Gastroesophageal sphincter (tissue), 4 donors: ENCODE measurements around the gene GPR17. TPM values are rescaled to one million over a fixed set of nuclear protein-coding genes. Genes with fewer than 3 reads are reported as not detected.

ENCODE experiments used
- ATAC-seq: fragments of 150-250 bp; one replicate; pipeline ENCODE4 v1.9.1; 2016; ENCODE audit warnings: mild to moderate bottlenecking, moderate library complexity
- H3K27ac ChIP-seq, 4 donors: fragments of 200-600 bp; sonication (generic) in 3 of 4; 1 replicate in 3 of 4; 2 replicates in 1 of 4; pipeline ENCODE4 v1.5.1; 2016 to 2019
- H3K27me3 ChIP-seq: fragments of 200-600 bp; sonication (generic); one replicate; pipeline ENCODE4 v1.5.1; 2019
- H3K36me3 ChIP-seq, 2 donors: fragments of 200-600 bp; sonication (generic); one replicate each; pipeline ENCODE4 v1.5.1; 2019; ENCODE audit warnings: control low read depth in 1 of 2
- H3K4me1 ChIP-seq, 3 donors: fragments of 200-600 bp; sonication (generic); 1 replicate in 2 of 3; 2 replicates in 1 of 3; pipeline ENCODE4 v1.5.1; 2016 to 2019; ENCODE audit warnings: control low read depth in 2 of 3
- H3K4me3 ChIP-seq, 2 donors: fragments of 200-600 bp; sonication (generic); one replicate each; pipeline ENCODE4 v1.5.1; 2019; ENCODE audit warnings: mild to moderate bottlenecking in 1 of 2, moderate library complexity in 1 of 2
- H3K9me3 ChIP-seq, 3 donors: fragments of 200-600 bp; sonication (generic); one replicate each; pipeline ENCODE4 v1.5.1; 2017 to 2019; ENCODE audit warnings: control low read depth in 2 of 3
- CTCF ChIP-seq, 4 experiments: fragments of 200-600 bp in 2 of 4; fragments of 450-650 bp in 2 of 4; sonication (generic) in 1 of 4; IDR thresholded peaks; one replicate each; pipeline ENCODE4 v1.5.1; 2017 to 2019; ENCODE audit warnings: antibody characterized with exemption in 4 of 4, mild to moderate bottlenecking in 2 of 4, moderate library complexity in 2 of 4
- EP300 ChIP-seq: sonication (generic); formaldehyde crosslinking; IDR thresholded peaks from one replicate; pipeline ENCODE4 v1.6.1; 2017; ENCODE audit warnings: antibody characterized with exemption, mild to moderate bottlenecking
- POLR2A ChIP-seq, 2 donors: fragments of 450-650 bp; IDR thresholded peaks; one replicate each; pipeline ENCODE4 v1.6.1; 2017; ENCODE audit warnings: antibody characterized with exemption in 2 of 2, mild to moderate bottlenecking in 2 of 2, moderate library complexity in 1 of 2
- POLR2AphosphoS5 ChIP-seq: sonication (generic); formaldehyde crosslinking; IDR thresholded peaks from one replicate; pipeline ENCODE4 v1.6.1; 2017; ENCODE audit warnings: antibody characterized with exemption
- WGBS, 2 donors: methylation state at CpG; one replicate each; pipeline ENCODE4 v1.1.5; 2018; ENCODE audit warnings: low coverage in 1 of 2; 5-methylcytosine and 5-hydroxymethylcytosine counted together
- total RNA-seq, 4 donors: library from RNA; depleted of rRNA; stranded (reverse); fragments of >200 nt; gene quantifications; one replicate each; pipeline ENCODE4 v1.1.0, GENCODE V29; 2016

The GPR17 gene
- total RNA-seq, 4 donors from 2014 or later, result 0.35 TPM; not detected in 3

- TF ChIP-seq EP300 (no peak), POLR2A (IDR thresholded peaks at IDR 0.05) (peak in 1 of 2 donors; percentile 17)
- WGBS, 2 donors, result 0% methylated on average over 1 of the region's 69 CpGs; no CpG with 5 or more reads in 1 of the 2 donors
- no peaks in the 10 kb centered on the region for H3K9me3 ChIP-seq
- H3K4me1 ChIP-seq, result peaks cover 10 to 86% (median 53%) of the 10 kb centered on the region in 3 donors
- H3K36me3 ChIP-seq, result peaks cover 0 to 9% of the 10 kb centered on the region in 2 donors
- no peak for ATAC-seq
- peak overlapping the region; percentile 70 to 98 (median 82) for H3K27ac ChIP-seq
- H3K27me3 ChIP-seq, result no peaks in the 10 kb centered on the region
- peak overlapping the region; percentile 2 to 54 for H3K4me3 ChIP-seq
Measured at GRCh38 chr2:127664065-127664894, 18.3 kb downstream of the GPR17 start.

GRCh38 chr2:127664895-127665225 lies 18.9 kb downstream of the GPR17 start:
- H3K9me3 ChIP-seq, result no peaks in the 10 kb centered on the region
- 27 to 60% methylated on average over 3 of the region's 6 CpGs for WGBS, 2 donors
- peak overlapping the region; percentile 2 to 54 for H3K4me3 ChIP-seq
- peaks cover 0 to 9% of the 10 kb centered on the region in 2 donors for H3K36me3 ChIP-seq
- H3K4me1 ChIP-seq, result peaks cover 8 to 86% (median 47%) of the 10 kb centered on the region in 3 donors
- no peak for ATAC-seq
- peak overlapping the region; percentile 70 to 98 (median 82) for H3K27ac ChIP-seq
- no peaks in the 10 kb centered on the region for H3K27me3 ChIP-seq
- TF ChIP-seq POLR2A (IDR thresholded peaks at IDR 0.05) (no peak), EP300 (no peak), CTCF (IDR thresholded peaks at IDR 0.05) (no peak), POLR2AphosphoS5 (no peak)

GRCh38 chr2:127665267-127665893 lies 19.4 kb downstream of the GPR17 start:
- H3K27me3 ChIP-seq, result no peaks in the 10 kb centered on the region
- ATAC-seq, result no peak
- peaks cover 8 to 86% (median 46%) of the 10 kb centered on the region in 3 donors for H3K4me1 ChIP-seq
- WGBS, 2 donors, result 48 to 53% methylated on average over 6 to 7 of the region's 8 CpGs
- H3K9me3 ChIP-seq, result no peaks in the 10 kb centered on the region
- peak overlapping the region; percentile 70 to 98 (median 82) for H3K27ac ChIP-seq
- no peak for TF ChIP-seq CTCF (IDR thresholded peaks at IDR 0.05)
- no peak for TF ChIP-seq POLR2A (IDR thresholded peaks at IDR 0.05)
- no peak for TF ChIP-seq EP300
- TF ChIP-seq POLR2AphosphoS5, result no peak
- H3K4me3 ChIP-seq, result peak overlapping the region in 1 of 2 donors; percentile 54
- H3K36me3 ChIP-seq, result peaks cover 0 to 6% of the 10 kb centered on the region in 2 donors

GRCh38 chr2:127669056-127669455 lies 23.1 kb downstream of the GPR17 start:
- Histone ChIP-seq H3K27me3 (no peaks in the 10 kb centered on the region), H3K4me3 (no peak overlapping the region), H3K9me3 (no peaks in the 10 kb centered on the region), H3K4me1 (peaks cover 3 to 86% (median 24%) of the 10 kb centered on the region in 3 donors), H3K27ac (peak overlapping the region in 3 of 4 donors; percentile 48 to 98 (median 98)), H3K36me3 (no peaks in the 10 kb centered on the region)
- no peak for TF ChIP-seq CTCF (IDR thresholded peaks at IDR 0.05)
- TF ChIP-seq POLR2AphosphoS5, result no peak
- no peak for TF ChIP-seq EP300
- TF ChIP-seq POLR2A (IDR thresholded peaks at IDR 0.05), result no peak
- no peak for ATAC-seq
- WGBS, 2 donors, result 29 to 59% methylated on average over 6 to 7 of the region's 7 CpGs

- Histone ChIP-seq H3K27ac (peak overlapping the region; percentile 51 to 98 (median 88)), H3K36me3 (no peaks in the 10 kb centered on the region), H3K9me3 (no peaks in the 10 kb centered on the region), H3K27me3 (no peaks in the 10 kb centered on the region), H3K4me3 (peak overlapping the region in 1 of 2 donors; percentile 93), H3K4me1 (peaks cover 3 to 75% (median 16%) of the 10 kb centered on the region in 3 donors)
- WGBS, 2 donors, result 42 to 53% methylated on average over 4 to 7 of the region's 10 CpGs
- TF ChIP-seq CTCF (IDR thresholded peaks at IDR 0.05) (no peak), POLR2A (IDR thresholded peaks at IDR 0.05) (no peak), EP300 (no peak), POLR2AphosphoS5 (no peak)
- no peak for ATAC-seq
Measured at GRCh38 chr2:127670055-127670956, 24.4 kb downstream of the GPR17 start.
